Left renal cortex interstitium (tissue), 4 donors: ENCODE data around the gene C17orf50. TPM values are rescaled to one million over a fixed set of nuclear protein-coding genes. Genes with fewer than 3 reads are reported as not detected.

ENCODE experiments used
- DNase-seq, 4 donors: peaks; one replicate each; pipeline ENCODE4 v3.0.0-alpha.2; 2013; ENCODE audit warnings: low read depth in 4 of 4, low spot score in 2 of 4, missing footprints in 1 of 4
- polyA plus RNA-seq, 4 donors: library from polyadenylated mRNA; unstranded; fragments of 120-200 nt; gene quantifications; one replicate each; pipeline ENCODE4 v1.2.1, GENCODE V29; 2013; ENCODE audit not compliant: insufficient read length in 4 of 4

C17orf50 gene
- polyA plus RNA-seq, 4 donors = 0.20 to 0.21 TPM; not detected in 2

DNA sequence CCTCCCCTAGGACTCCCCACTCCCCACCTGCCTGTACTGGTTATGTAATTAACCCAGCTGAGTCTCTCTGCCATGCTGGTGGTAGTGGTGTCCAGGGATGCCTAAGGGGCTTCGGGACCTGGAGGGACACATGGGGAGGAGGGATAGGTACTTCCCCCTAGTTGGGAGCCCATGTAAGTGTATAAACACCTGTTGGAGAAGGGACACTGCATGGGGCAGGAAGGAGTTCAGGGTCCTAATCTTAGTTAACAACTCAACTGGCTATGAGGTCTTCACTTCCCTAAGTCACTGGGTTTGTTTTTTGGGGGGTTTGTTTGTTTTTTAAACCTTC, 27.9 kb upstream of the C17orf50 start:
- DNase-seq = no peak

DNA sequence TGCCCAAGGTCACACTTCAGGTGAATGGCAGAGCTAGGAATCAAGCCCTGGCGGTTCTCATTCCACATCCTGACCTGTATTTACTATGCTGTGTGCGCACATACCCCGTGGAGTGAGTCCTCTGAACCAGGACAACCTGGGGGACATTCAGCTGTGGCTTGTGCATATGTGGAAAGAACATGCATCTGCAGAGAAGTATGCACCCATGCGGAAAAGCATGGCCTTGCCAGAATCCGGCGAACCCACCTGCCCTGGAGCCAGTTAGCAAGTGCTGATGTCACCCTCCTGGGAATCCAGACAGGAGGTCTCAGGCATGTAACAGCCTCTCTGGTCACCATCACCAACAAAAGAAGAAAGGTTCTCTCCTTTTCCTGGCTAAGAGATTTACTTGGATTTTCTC, 27.3 kb upstream of the C17orf50 start:
- no peak for DNase-seq

DNA sequence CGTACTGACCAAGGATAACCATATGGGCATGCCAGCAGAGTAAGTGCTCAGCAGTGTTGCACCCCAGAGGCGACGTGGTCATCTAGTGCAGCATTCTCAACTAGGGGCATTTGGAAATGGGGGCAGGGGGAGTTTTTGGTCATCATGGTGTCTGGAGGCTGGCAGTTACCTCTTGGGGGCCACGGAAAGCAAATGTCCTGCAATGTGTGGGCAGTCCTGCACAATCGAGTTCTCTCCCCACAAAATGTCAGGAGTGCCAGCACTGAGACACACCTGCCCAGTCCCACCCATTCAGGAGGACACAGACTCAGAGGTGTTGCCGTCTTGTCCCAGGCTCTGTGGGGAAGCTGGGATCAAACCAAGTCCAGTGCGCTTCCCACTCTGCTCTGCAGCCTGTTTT, 26.3 kb upstream of the C17orf50 start:
- no peak for DNase-seq

DNA sequence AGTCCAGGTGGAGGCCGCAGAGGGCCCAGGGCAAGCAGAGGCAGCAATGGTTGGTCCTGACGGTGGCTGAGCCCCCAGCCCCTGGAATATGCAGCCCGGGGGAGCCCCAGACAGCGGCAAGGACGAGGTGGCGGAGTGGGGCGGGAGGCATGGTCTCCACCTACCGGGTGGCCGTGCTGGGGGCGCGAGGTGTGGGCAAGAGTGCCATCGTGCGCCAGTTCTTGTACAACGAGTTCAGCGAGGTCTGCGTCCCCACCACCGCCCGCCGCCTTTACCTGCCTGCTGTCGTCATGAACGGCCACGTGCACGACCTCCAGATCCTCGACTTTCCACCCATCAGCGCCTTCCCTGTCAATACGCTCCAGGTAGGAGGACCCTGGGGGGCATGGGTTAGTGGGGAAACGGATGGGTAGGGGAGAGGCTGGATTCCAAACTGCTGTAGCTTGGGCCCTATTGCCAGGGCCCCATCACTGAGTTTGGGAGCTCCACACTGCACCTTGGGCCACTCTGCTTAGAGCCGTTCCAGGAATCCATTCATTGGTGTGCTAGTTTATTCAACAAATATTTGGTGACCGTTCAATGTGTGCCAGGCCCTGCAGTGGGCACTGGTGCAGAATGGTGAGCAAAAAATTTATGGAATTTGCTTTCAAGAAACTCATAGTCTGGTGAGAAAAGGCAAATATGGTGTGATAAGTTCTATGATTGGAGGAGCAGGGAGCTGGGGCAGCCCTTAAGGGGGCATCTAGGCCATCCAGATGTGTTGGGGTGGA, 25.5 kb upstream of the C17orf50 start:
- no peak for DNase-seq

DNA sequence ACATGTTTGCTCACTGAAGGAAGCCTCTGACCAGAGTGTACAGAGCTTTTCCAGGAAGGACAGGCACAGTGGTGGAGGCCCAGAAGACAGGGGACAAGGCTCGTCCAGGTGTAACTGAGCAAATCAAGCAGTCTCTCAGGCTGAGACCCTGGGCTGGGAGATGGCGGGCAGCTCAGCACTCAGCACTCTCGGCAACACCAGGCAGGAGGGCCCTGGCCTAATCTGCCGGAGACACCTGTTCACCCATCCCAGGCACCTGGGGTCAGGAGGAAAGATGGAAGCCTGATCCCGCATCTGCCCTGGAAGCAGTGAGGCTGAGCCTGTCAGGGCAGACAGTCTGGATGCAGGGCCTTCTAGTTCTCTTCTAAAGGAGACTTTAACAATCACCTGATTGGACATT, 24.5 kb upstream of the C17orf50 start:
- DNase-seq = no peak

DNA sequence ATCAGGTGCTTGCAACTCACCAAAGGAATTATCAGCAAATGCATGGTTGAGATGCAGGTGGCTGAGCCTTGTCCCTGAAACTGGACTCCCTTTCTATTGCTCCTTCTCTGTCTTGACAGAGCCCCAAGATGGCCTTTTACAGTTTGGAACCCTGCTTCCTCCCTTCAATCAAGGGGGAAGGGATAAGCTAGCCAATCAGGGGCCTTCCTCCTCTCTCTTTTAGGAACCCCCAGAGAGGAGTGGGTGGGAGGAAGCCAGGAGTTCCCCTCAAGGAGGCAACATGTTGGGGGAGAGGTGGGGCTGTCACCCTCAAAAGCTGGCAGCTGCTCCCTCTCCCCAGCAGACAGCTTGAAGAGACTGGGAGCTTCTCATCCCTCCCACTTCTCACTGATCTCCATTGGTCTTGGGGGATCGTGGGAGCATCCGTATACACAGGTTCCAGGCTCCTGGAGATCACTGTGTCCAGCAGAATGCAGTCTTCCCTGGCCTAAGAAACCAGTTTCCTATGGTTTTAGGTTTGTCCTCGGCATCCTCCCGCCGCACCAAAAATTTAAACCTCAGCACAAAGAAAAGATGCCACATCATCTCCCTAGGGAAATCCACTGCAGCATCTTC, 22.1 kb upstream of the C17orf50 start:
- DNase-seq = no peak

DNA sequence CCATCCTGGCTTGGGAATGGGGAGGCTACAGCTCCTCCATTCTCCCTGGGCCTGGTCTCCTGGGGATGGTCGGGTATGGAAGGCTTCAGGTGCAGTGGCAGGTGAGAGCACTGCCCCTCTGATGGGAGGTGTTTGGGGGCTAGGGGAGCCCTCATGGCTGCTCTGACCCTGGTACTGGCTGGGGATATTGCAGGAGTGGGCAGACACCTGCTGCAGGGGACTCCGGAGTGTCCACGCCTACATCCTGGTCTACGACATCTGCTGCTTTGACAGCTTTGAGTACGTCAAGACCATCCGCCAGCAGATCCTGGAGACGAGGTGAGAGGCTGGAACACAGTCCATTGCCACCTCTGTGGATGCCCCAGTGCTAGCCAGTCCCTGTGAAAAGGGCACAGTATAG, 20.5 kb upstream of the C17orf50 start:
- DNase-seq = no peak

DNA sequence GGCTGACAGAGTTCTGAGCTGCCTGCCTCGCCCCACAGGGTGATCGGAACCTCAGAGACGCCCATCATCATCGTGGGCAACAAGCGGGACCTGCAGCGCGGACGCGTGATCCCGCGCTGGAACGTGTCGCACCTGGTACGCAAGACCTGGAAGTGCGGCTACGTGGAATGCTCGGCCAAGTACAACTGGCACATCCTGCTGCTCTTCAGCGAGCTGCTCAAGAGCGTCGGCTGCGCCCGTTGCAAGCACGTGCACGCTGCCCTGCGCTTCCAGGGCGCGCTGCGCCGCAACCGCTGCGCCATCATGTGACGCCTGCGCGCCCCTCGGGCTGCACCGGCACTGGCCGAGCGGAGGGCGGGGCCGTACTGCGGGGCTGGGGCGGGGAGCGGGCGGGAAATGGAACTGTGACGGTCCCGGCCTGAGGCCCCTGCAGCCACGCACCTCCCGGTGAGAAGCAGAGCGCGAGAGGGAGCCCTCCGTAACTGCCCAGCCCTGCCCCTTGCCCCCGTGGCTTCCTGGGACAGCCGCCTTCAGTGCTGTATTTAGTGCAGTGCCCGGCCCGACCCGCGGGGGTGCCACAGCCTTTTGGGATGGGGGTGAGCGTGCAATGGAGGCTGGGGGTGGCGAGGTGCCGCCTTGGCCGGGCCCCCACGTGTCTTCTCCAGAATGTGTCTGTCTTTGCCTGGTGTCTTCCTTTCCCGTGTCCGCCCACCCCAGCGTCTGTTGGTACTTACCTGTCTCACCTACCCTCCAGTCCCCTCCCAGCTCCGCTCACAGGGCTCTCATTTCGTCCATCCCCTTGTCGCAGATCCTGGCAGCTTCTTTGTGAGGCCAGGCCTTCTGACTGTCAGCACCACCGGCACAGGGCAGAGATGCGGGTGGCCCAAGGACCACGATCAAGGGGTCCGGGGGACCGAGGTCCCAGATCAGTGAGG, 19.4 kb upstream of the C17orf50 start:
- DNase-seq = no peak

DNA sequence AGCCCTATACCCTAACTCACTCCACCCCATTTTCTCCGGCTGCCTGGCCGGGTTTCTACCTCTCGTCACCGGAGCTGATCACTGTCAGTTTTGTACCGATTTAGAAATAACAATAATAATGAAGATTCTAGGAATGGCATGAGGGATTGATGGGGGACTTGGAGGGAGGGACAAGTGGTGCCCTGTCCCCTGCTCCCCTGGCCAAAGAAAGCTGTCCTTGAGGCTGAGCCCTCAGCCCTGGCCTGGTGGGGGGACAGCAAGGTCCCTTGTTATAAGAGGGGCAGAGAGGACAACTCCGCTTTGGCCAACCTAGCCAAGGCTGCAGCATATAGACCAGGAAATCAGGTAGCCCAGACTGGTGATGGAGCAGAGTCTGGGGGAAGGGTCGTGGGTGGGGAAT, 18.2 kb upstream of the C17orf50 start:
- no peak for DNase-seq

DNA sequence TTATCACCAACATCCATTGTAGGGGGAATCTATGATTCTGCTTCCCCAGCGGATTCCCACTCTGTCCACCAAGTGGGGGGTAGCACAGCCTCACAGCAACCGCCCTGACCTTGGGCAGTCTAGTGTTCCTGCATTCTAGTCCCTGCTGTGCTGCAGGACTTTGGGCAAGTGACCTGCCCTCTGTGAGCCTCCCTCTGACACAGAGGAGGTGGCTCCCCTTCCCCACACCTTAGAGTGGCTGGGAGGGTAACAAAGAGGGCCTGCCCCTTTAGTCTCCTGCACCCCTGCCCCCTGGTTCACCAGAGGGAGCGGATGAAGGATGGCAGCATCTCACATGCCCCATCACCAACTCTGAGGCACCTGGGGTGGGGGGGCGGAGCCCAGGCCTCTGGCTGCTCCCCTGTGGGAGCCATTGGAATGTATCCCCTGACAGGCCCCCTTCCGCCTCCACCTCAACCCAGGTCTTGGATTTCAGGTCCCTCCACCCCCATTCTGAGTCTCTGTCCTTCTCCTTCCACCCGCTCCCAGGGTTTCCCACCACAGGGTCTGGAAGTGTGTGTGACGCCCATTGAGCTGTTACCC, 17.7 kb upstream of the C17orf50 start:
- no peak for DNase-seq

DNA sequence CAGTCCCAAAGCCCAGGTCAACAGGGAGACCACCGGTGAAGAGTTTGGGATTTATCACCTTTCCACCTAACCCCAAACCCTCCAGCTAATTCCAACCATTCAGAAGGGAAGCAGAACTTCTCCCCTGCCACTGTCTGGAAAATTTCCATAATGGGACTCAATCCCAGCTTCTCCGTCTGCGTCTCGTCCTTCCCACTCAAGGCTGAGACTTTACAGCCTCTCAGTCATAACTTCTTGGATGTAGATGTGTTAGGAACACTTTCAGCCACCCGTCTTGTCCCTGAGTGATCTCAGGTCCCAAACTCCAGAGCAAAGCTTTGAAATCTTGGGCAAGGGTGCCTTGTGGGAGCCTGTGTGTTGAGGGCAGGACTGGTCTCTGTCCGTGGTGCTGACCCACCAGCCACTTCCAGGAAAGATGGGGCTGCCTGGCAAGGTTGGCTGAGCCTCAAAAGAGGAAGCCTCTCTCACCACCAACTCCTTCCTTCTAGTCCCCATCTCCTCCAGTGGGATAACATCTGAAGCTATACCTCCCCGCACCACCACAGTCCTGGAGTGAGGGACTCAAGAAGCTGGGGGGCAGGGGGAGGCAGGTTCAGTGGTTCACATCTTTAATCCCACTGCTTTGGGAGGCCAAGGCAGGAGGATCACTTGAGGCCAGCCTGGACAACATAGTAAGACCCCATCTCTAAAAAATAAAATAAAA, 16.9 kb upstream of the C17orf50 start:
- DNase-seq = no peak

DNA sequence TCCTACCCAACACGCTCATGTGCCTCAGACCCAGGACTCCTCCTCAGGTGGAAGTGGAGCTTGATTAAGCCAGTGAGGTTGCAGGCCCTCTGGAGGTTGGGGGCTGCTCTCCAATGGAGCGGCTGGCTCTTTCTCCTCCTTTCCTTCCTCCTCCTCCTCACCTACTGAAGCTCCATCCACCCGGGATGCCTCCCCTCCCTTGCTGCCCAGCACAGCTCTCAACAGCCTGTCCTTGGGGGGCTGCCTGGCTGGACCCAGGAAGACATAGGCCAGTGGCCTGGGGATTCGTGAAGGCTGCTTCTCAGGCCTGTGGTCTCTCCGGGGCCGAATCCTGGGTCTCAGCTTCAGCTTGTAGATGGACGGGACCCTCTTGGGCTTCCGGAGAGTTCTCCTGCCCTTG, 15.9 kb upstream of the C17orf50 start:
- DNase-seq = no peak

DNA sequence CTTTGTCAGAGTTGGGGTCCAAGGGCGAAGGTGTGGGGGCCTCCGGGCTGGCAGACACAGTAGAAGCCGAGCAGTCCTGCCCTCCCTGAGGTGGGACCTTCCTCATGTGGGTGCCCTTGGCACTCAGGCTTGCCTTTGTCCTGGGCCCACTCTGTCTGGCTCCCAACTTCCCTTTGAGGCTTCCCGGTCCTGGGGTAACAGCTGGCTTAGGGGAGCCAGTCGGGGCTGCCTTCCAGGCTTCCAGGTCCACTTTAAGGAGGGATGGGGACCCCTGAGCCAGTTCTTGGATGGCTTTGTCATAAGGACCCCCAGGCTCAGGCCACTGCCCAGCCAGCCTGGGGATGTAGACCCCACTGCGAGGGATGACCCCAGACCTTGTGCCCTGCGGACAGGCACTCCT, 15.4 kb upstream of the C17orf50 start:
- no peak for DNase-seq

DNA sequence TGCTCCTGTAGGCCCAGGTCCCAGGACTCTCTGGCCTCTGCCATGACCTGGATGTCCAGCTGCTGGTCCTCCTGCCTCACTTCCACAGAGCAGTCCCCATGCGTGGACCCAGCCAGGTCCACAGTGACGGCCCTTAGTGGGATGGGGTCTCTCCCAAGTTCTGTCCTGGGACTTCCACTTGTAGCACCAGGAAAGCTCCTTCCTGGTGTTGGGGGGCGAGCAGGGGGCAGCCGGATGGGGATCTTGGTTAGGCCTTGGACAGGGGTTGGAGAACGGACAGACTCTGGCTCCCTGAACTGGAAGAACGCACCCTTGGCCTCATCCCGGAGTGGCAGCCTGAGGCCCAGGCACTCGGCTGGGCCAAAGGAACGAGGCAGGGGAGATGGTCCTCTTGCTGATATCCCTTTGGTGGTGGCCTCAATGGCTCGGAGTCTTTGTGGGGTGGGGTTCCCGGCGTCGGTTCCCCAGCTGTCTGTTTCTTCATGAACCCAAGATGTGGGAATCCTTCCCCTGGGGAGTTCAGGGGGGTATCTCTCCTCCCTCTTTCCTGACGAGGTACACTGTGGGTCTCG, 14.9 kb upstream of the C17orf50 start:
- no peak for DNase-seq

DNA sequence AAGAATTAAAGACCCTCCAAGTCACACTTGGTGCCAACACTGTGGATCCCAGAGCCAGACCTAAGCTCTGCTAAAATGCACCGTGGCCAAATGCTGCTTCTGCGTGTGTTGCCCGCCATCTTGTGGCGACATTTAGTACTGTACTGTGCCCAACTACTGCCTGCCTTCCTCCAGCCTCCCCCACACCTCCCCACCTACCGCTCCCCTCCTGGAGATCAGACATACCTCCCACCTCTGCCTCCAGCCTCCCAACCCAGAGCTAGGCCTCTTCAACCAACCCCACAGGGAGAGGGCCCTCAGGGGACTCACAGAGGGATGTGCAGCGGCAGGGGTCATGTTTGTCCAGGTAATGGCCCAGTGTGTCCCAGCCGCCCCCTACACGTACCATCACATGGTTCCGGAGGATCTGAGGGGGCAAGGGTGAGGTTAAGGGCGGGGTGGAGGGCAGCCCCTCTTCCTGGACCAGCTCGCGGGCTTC, 13.1 kb upstream of the C17orf50 start:
- peak in 1 of 4 donors; percentile 64 for DNase-seq

DNA sequence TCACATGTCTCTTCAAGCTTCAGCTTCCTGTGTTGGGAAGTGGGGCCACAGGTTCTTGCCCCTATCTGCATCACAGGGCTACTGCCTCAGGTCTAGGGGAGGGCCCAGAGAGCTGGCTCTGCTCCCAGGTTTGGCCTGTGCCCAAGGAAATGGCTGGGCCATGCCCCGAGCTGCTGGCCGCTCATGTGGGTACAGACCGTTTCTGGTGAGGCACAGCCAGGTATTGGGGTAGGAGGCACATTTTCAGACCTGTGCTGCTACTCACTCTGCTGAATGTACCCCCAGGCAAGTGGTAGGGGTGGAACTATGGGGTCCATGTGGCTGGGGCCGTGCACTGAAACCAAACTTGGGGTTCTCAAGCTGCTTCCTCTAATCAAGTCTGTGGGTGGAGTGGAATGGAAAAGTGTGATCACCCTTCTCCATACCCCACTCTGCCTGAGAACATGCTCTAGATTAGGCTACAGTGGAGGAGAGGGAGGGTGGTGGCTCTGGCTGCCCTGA, 12.3 kb upstream of the C17orf50 start:
- DNase-seq = no peak

DNA sequence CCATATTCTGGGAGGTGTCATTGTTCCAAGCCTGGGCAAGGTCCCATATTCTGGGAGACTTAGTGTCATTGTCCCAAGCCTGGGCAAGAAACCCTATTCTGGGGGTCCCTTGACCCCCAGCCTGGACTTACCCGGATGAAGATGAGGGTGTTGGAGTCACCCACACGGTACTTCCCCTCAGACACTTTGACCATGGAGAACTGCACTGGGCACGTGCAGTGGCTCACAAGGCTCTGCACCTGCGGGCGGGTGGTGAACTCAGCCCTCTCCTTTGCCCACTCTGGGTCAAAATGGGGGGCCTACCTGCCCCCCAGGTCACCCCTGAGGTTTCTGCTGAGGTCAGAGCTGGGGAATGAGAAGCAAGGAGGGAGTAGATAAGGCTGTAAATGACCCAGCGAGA, 11.7 kb upstream of the C17orf50 start:
- DNase-seq = no peak

DNA sequence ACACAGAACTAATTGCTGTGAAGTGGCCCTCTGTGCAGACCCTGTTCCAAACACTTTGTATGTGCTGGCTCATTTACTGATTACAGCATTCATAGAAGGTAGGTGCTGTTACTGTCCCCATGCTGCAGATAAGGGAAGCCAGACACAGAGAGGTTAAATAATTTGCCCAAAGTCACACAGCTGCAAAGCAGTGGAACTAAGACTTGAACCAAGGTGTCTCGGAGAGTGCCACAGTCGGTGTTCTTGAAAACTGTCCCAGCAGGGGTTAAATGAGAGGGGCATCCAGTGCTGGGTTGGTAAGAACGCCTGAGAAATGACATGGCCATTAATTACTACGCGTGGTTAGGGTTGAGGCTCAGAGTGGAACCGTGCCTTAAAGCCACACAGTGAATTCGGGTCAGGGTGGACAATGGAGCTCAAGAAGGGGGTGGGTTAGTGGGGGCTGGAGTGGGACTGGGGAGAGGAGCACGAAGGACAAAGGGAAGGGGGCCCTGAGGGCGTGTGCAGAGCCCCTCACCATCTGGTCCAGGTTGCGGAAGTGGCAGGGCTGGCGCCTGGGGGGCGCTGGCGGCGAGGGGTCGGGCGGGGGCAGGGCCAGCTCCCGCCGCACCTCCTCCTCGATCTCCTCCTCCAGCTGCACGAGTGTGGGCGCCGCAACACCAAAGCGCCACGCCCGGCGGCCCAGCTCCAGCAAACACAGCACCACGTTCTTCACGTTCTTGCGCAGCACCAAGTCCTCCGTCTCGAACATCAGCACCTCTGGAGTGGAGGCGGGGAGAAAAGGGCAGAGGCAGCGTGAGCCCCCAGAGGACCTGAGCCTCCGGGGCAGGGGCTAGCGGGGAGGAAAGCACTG, 10.9 kb upstream of the C17orf50 start:
- no peak for DNase-seq
